Fibroblast of skin of back (primary cell): ENCODE measurements around the gene RPA1.

Source experiments
- DNase-seq: peaks from one replicate; pipeline ENCODE4 v3.0.0-alpha.2; 2013

RPA1 gene

DNA sequence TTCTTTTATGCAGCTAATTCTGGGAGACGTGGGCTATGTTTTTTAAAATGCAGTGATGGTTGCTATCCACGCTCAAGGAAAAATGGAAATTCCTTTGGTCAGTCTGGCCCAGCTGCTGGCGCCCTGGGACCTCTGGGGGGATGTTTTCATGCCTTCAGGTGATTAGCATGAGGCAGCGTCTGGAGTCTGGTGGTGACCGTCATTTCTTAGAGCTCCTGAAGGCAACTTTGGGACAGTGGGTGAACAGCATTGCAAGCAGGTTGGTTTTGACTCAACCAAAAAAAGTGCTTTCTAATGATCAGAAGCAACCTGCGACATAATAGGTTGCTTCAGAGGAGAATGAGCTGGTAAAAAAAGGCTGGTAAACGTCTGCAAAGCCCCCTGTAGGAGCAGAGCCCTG is 82.3 kb downstream of the RPA1 start:
- DNase-seq: no peak

DNA sequence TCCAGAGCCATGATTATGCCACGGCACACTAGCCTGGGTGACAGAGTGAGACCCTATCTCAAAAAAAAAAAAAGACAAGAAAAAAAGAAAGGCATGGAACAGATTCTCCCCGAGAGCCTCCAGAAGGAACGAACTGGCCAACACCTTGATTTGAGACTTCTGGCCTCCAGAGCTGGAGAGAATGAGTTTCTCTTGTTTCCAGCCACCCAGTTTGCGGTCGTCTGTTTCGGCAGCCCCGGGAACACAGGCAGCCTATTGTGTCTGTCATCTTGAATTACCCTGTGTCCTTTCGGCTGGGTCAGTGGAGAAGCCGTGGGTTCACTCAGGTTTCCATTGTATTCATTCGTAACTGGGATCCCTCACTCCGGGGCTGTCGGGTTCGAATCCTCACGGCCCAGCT is 83.9 kb downstream of the RPA1 start:
- DNase-seq: no peak

DNA sequence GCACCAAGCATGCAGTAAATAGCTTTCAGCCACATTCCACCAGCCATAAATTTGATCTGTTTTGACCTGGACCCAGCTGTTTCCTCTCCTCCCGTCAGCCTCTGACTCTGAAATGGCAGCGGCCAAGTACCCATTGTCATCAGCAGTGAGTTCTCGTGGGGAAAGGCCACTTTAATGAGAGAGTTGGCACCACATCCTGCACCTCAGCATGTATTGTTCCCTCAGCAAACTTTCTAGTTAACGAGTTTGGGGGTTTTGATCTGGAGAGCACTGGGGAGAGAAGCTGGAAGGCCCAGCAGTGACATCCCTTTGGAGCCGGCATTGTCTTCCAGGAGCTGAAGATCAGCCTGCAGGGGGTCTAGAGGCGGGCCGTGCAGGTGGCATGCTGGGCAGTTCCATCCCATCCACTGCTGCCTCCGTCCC is 84.9 kb downstream of the RPA1 start:
- DNase-seq: no peak

DNA sequence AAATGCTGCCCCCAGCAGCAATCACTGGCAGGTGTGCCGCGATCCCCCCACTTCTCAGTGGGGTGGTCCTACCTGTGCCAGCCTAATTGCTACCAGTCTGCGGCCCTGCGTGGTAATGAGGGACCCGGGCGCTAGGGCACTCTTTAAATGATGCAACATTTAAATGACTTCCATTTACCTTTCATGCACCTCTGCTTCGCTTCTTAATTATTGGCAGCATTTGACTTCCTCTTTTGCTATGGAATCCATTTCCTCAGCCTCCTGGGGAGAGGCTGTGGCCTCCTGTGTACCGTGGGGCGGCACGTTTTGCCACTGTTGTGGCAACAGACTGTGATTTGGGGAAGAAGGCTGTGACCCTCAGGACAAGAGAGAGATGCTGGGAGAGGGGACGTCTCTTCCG is 86.1 kb downstream of the RPA1 start:
- no peak for DNase-seq

DNA sequence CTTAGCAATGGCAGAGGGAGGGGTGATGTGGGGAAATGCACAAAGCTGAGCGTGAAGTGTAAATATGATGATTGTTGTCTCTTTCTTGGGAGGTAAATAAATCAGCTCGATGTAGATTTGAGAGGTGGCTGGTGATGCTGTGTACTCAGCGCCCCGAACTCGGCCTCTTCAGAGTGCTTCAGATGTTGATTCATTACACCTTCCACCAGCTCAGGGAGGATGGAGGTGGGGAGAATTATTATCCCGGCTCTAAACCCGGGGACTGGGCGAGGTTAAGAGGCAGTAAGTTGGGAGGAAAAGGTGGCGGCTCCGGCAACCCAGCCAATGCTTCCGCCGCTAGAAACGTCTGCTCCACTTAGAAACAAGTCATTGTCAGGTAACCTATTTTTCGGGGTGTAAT is 86.5 kb downstream of the RPA1 start:
- no peak for DNase-seq

DNA sequence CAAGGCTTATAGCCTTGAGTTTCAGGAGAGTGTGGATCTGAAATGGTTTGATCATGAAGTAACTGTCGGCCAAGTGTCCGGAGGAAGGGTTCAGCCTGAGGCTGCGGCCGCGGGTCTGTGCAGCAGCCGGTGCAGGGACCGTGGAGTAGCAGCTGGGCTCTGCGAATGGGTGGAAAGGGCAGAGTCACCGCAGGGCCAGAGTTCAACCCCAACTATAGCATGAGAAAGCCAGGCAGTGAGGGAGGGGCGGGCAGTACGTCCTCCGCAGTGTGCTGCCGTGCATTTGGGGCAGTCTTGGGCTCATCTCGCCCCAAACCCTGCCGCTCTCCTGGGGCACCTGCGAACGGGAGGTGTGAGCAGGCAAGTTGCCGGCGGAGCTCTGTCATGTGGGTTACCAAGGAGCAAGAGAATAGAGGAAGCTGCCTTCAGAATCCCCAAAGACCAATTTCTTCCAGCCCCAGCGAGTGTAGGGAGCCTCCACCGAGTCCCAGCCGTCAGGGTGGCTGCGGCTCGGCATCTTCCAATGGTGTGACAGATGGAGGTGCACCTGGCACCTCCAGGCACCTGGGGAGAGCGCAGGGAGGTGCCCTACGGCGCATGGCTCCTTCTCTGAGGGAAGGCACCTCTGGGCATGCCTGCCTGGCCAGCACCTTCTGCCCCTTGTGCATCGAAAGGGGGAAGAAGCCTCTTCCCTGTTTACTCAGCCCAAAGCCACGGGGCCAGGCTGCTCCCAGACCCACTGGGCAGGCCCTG is 87.3 kb downstream of the RPA1 start:
- no peak for DNase-seq

DNA sequence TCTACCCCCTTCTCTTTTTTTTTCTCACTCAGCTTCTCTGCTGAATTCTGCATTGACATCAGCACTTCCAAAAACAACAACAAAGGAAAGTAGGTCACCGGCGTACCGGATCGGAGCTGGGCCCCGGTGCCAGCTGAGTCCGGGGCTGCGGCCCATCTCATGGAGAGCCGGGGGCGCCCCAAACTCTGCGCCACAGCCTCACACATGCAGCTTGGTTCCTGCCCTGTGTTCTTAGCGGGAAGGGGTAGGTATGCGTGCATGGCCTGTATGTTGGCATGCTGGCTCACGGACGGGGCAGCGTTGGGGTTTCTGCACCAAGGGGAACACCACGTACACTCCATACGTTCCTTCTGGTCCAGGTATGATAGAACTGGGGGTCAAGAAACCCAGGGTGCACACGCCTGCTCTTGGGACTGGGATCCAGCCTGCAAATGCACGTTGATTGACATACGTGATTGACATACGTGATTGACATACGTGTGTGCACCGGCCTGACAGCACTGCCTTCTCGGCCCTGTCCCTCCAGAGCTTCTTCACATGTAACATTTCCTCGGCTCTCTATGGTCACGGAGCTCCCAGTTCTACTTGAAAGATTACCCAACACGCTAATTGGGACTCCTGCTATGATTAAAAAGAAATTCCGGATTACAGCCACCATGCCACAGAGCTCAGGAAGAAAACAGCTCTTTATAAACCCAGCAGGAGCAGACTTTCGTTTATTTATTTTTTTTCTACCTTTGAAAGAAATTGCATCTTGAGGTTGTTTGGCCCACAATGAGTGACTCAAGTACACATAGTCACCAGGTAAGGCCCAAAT is 88.7 kb downstream of the RPA1 start:
- DNase-seq: no peak

DNA sequence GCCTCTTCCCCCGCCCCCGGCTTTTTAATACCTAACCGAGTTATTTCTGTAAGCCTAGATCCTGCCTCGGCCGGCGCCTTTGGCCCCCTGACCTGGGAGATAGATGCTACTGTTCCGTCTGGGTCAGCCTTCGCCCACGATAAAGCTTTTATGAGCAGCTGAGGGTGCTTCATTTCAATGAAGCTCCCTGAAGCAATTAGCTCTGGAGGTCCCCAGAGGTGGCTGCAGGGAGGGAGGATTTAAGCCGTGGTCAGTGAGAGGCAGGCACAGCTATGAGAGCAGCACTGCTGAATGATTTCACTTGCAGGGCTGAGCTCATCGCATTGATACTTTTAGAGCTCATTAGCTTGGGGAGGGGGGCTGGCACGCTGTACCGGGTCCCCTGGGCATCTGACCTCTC is 89.4 kb downstream of the RPA1 start:
- no peak for DNase-seq

DNA sequence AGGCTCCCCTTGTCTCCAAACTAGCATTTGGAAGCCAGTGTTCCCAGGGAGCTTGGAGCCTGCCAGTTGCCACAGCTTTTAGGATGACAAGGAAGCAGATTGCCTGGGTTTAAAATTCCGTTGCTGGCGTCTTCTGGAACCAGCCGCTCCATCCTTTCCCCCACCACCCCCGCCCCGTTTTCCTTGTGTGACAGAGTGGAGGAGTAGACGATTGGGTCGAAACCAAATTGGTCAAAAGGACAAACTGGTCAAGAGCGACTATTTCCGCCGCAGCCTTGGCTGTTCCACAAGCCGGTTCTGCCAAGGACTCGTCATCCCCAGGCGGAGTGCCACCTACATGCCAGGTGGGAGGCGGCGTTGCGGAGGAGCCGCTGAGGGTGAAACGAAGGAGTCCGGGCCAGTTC is 91.1 kb downstream of the RPA1 start:
- DNase-seq: no peak

DNA sequence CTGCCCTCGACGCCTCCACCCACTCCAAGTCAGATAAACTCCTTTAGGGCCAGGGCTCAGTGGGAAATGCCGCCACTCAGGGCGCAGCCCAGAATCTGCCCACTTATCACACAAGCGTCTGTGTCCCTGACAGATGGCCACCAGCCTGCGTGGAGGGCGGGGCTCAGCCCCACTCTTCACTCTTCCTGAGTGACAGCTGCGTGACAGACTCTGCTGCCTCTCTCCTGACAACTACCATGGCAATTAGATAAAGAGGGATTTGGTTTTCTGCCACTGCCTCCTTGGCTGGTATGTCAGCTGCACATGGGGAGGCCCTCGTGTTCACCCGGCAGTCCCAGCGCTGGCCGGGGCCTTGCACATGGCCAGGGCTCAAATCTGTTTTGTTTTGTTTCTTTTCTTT is 99.2 kb downstream of the RPA1 start:
- no peak for DNase-seq

DNA sequence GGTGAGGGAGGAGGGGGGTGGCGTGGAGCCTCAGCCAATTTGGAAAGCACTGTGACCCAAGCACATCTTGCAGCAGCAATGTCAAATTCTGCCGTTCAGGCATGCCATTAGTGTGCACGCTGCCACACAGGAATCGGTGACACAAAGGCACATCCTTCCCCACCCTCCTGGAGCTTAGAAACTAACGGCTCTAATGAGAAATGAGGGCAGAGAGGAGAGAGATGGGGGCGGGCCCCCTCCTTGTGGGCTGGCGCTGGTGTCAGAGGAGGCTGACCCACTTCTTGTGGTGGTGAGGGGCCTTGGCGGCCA is 100.5 kb downstream of the RPA1 start:
- DNase-seq: no peak

DNA sequence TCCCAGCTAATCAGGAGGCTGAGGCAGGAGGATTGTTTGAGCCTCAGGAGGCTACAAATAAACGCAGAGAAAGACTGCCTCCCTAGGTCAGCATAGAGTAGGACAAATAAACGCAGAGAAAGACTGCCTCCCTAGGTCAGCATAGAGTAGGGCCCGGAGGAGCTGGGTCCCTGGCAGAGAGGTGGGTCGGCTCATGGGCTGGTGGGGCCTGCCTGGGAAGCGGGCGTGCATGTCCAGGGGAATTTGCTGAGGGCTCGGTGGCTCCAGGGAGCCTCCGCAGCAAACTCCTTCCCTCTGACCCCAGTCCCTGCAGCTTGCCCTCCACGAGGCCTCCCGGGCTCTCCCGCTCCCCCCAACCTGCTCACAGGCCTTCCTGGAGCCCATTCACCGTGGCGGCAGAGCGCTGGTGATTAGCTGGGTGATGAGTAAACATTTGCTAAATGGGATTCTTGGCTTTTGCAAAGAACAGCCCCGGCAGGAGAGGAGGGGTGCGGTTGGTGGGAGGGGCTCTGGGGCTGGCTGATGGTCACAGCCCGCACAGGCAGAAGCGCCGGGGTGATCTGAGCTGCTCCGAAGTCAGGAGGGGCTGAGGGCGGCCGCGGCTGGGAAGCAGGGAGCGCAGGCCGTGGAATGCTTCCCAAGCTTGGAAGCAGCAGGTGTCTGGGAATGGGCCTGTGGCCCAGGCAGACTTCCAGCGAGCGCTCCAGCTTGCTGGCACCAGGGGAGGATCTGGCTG is 102.2 kb downstream of the RPA1 start:
- DNase-seq: no peak

DNA sequence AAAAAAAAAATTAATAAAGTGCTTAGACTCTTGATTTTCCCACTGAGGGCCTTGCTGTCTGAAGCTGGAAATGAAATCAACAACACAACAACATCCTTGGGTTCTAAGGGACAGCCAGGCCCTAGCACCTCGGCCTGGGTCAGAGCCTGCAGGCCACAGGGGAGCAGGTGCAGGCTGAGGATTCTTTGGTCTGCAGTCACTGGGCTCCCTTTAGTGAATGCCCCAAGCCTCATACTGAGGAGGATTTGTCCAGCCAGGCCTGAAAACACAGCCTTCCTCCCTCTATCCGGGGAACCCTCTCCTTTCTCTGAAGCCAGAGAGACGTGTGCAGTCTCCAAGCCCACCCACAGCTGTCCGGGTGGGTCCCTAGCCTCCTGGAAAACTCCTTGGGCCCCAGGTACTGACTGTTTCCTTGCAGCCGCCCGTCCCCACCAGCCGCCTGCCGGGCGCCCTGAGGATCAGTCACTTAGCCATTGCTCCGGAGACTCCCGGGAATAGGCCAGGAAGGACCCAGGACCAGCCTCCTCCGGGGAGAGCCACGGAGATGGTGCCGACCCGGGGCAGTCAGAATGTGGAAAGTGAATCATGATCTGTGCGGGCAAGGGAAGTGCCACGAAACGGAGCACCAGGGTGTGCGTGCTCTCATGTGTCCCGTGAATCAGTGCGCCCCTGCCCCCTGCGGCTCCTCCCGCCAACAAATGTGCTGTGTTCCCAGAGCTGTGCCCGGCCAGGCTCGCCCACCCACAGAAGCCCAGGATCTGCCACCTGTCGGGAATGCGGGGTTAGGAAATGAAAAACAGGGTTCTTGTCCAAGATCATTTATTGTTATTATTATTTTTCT is 104.3 kb downstream of the RPA1 start:
- no peak for DNase-seq

DNA sequence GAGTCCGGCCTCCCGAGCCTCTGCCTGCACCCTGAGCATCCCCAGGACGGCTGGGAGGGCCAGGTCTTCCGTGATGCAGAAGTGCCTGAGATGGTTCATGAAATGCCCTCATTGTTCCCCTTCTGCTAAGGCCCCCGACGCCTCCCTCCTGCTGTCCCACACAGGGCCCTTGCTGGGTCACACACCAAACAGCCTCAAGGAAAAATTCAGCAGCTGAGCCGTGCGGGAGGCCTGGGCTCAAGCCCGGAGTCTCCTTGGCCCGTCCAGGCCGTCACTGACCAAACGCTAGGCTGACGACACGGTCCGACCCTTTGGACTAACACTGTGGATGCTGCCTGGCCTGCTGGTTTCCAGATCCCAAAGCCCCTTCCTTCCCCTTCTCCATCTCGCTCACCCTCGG is 105.1 kb downstream of the RPA1 start:
- DNase-seq: no peak

DNA sequence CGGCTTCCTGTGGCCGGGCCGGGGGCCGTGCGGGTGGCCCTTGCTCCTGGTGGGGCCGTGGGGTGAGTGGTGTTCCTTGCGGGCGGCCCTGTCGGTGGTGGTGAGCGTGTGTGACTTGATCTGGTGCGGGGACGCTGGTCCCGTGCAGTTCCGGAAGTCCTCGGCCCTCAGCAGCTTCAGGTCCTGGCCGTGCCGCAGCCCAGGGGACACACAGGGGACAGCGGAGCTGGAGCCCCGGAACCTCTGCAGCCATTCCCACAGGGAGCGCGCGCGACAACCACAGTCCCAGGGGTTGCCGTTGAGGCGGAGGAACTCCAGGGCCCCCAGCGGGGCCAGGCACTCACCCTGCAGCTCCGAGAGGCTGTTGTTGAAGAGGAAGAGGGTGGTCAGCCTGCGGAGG is 107.0 kb downstream of the RPA1 start:
- no peak for DNase-seq

DNA sequence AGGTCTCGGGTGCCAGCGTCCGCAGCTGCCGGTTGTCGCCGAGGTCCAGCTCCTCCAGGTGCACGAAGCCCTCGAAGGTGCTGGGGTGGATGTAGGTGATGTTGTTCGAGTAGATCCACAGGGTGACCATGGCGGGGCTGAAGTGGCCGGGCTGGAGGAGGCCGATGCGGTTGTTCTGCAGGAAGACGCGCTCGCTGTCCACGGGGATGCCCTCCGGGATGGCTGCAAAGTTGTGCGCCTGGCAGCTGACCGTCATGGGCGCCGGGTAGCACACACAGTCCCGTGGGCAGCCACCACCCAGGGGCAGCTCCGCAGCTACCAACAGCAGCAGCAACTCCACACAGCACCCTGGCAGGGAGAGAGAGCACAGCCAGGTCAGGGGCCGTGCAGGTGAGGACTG is 107.7 kb downstream of the RPA1 start:
- no peak for DNase-seq

DNA sequence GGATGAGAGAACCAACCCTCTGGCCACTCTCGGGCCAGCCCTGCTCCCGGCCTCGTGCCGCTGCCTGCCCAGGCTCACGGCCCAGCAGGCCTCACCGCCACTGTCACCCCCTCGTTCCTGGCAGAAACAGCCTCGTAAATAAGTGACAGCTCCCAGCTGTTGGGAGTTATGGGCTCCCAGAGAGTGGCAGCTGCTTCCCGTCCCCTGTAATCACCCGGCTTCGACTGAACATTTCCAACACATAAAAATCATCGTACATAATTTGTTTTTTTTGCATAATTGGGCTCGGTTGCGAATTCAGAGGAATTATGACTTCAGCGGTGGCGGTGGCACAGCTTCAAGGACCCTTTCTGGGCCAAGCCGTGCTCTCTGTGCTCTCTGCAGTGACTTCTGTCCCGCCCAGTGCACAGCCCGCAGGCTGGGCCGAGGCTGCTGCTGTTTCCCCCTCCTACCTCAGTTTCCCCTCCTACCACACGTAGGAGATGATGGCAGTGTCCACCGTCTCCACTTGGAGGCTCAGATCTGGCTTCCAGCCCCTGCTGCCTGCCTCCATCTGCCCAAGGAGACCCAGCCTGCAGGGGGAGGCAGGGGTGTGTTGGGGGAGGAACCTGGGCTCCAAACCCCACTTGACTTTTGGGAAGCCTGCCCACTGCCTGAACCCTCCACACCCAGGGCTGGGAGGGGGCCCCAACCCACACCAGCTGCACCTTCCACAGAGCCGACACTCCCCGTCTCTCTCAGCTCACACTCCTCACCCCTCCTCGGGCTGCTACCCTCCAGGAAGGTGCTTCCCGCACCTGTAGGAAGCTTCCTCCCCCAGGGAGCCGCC is 110.4 kb downstream of the RPA1 start:
- DNase-seq: no peak

DNA sequence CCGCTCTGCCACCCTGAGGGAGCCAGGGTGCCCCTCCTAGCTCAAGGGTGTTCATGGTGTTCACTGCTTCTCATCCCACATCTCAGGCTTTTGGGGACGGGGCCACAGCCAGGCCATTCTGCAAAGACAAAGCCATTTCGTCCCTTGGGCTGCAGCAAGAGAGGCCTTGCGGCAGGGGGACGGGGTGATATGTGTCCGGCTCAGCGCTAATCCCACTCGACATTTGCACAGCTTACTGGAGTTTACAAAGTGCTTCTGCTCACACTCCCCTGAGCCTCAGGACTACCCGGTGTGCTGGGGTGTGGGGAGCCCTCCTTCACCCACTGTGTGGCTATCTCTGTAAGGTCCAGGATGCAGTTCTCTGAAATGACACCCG is 111.0 kb downstream of the RPA1 start:
- DNase-seq: no peak

DNA sequence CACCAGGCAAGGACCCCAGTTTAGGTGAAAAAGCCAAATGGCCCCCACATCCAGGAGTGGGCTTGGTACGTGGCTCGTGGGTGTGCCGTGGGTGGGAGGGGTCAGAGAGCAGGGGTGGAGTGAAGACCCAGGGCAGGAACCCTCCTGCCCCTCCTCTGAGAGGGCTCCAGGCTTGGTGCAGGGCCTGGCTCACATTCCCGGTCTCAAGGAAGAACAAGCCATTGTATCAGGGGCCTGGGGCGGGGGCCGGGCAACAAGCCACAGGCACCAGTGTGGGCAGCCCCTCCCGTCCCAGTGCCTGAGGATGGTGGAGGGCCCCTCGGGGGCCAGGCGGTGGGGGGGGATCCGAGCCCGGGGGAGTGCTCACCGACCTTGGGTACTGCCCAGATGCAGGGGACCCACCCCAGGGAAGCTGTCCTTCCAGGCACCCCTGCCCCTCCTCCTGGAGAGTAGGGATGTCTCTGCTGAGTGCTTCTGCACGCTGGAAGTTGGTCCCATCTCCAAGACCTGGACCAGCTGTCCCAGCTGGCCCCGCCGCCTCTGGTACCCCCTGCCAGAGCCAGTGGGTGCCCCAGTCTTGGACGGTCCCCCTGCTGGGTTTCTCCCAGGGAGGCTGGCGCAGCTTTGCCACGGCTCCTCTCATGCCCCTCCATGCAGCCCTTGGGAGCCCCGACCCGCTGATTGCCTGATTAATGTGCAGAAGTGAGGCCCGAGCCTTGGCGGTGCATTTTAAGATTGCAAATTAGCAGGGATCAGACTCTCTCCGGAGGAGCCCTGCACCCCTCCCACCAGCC is 111.7 kb downstream of the RPA1 start:
- DNase-seq: no peak

DNA sequence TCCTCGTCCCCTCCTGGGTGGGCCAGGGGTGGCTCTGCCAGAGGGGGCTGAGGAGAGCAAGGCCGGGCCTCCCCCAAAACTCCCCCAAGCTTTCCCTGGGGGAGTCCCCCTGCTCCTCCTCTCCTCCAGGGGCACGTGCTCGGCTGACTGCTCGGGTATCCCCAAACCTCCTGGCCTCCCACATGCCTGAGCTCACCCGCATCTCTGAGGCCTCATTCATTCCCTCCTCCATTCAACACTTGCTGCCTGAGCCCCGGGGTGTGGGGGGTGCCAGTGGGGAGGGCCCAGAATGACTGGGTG is 112.2 kb downstream of the RPA1 start:
- DNase-seq: no peak
